Fibroblast of lung (primary cell): Measurements from ENCODE around the gene SIRT2. TPM values are rescaled to one million over a fixed set of nuclear protein-coding genes. Genes with fewer than 3 reads are reported as not detected.

Source experiments
- DNase-seq, 2 donors: peaks; one replicate each; pipeline versions ENCODE4 v3.0.0 to v3.0.0-alpha.2; 2010; ENCODE audit warnings: low read depth in 2 of 2
- H2AFZ ChIP-seq: 2 replicates; pipeline ENCODE4 v1.5.1; 2012; ENCODE audit warnings: low read length, control low read depth, inconsistent platforms
- H3K27ac ChIP-seq: 2 replicates; pipeline ENCODE4 v1.5.1; 2011; ENCODE audit warnings: low read length, control low read depth; ENCODE audit not compliant: insufficient read depth
- H3K27me3 ChIP-seq: 2 replicates; pipeline ENCODE4 v1.5.1; 2011; ENCODE audit warnings: mild to moderate bottlenecking, low read length; ENCODE audit not compliant: control insufficient read depth, insufficient read depth
- H3K36me3 ChIP-seq: 2 replicates; pipeline ENCODE4 v1.5.1; 2011; ENCODE audit warnings: low read length; ENCODE audit not compliant: control insufficient read depth, insufficient read depth
- H3K4me1 ChIP-seq: 2 replicates; pipeline ENCODE4 v1.5.1; 2011; ENCODE audit warnings: low read length; ENCODE audit not compliant: control insufficient read depth, insufficient read depth; ENCODE audit errors: extremely low read depth
- H3K4me2 ChIP-seq: 2 replicates; pipeline ENCODE4 v1.5.1; 2011; ENCODE audit warnings: low read length, control low read depth; ENCODE audit not compliant: insufficient read depth; ENCODE audit errors: extremely low read depth
- H3K4me3 ChIP-seq, 4 experiments: fragments of 200-600 bp in 1 of 4; sonication (generic) in 1 of 4; replicated peaks in 1 of 4; 2 replicates each; pipeline ENCODE4 v1.5.1; 2011 to 2016; ENCODE audit warnings: low read length in 4 of 4, low read depth in 3 of 4, mild to moderate bottlenecking in 3 of 4, control low read depth in 2 of 4, inconsistent platforms in 1 of 4, mixed read lengths in 1 of 4; ENCODE audit not compliant: insufficient read depth in 1 of 4; ENCODE audit errors: control extremely low read depth in 1 of 4
- H3K79me2 ChIP-seq: 2 replicates; pipeline ENCODE4 v1.5.1; 2012; ENCODE audit warnings: mild to moderate bottlenecking, low read length, inconsistent platforms; ENCODE audit not compliant: control insufficient read depth, insufficient read depth
- H3K9ac ChIP-seq: 2 replicates; pipeline ENCODE4 v1.5.1; 2011; ENCODE audit warnings: mild to moderate bottlenecking, low read length, control low read depth; ENCODE audit not compliant: insufficient read depth
- H3K9me3 ChIP-seq: 2 replicates; pipeline ENCODE4 v1.5.1; 2012; ENCODE audit warnings: low read depth, low read length; ENCODE audit not compliant: control insufficient read depth, insufficient read depth
- H4K20me1 ChIP-seq: 2 replicates; pipeline ENCODE4 v1.5.1; 2011; ENCODE audit warnings: low read length; ENCODE audit not compliant: control insufficient read depth, insufficient read depth; ENCODE audit errors: extremely low read depth
- EZH2 ChIP-seq: IDR thresholded peaks from 2 replicates; pipeline ENCODE4 v1.5.1; 2012; ENCODE audit warnings: low read length, control low read depth, mild to moderate bottlenecking; ENCODE audit errors: missing control alignments
- polyA plus RNA-seq, 2 donors: library from polyadenylated mRNA; depleted of rRNA in 1 of 2; stranded (reverse) in 1 of 2; unstranded in 1 of 2; fragments of >200 nt; gene quantifications; 2 replicates each; pipeline ENCODE4 v1.2.1, GENCODE V29; 2011 to 2012; ENCODE audit warnings: missing spikeins in 1 of 2
- total RNA-seq: library from RNA; depleted of rRNA; stranded (reverse); fragments of >200 nt; gene quantifications from 2 replicates; pipeline ENCODE4 v1.2.1, GENCODE V29; 2014
- TF ChIP-seq, protein P1 (sequence below), 2 donors: IDR thresholded peaks in 1 of 2; conservative IDR thresholded peaks in 1 of 2; 1 replicate in 1 of 2; 2 replicates in 1 of 2; pipeline ENCODE4 v1.5.1; 2011 to 2012; ENCODE audit warnings: low read length in 2 of 2, control low read depth in 1 of 2, inconsistent platforms in 1 of 2, low read depth in 1 of 2, mild to moderate bottlenecking in 1 of 2

Gene SIRT2
- total and polyA plus RNA-seq, 2 donors (not counting 1 experiment from before 2014, with no cell fraction given): 38.7 to 51.7 TPM

DNA sequence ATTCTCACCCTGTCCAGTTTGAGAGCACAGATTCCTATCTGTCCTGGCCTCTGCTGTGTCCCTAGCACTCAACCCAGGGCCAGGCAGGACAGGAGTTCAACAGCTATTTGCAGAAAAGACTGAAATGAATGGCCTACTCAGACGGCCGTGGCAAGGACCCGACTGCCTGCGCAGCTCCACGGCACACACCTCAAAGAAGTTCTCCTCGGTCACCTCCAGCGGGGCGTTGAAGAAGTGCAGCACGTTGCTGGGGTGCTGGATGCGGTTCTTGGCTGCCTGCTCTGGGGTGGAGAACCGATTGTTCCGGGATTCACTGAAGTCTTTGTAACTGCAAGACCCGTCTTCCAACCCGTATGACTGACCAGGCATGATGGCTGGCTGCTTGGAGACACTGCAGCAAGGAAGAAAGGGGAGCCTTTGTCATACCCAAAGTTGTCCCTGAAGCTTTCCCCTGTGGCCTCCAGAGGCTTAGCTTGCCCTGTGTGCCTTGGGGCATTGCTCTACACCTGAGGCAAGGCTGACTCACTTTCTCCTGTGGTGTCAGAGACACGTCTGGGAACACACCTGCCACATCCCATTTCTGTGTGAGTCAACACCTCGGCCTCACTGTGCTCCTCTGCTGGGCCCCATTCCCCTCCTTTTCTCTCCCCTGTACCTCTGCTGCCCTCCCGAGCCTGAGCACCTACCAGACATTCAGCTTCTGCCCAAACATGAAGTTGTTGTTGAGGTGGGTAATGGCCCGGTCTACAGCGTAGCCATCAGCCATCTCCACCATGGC is 61.0 kb downstream of the SIRT2 start:
- Histone ChIP-seq H3K4me2 (no peak overlapping the region), H3K79me2 (peaks cover 27% of the 10 kb centered on the region), H3K27ac (no peak overlapping the region), H3K4me1 (peaks cover 11% of the 10 kb centered on the region), H3K9ac (no peak overlapping the region), H3K36me3 (peaks cover 49% of the 10 kb centered on the region), H3K4me3 (no peak overlapping the region), H4K20me1 (no peaks in the 10 kb centered on the region), H3K27me3 (no peaks in the 10 kb centered on the region), H3K9me3 (no peaks in the 10 kb centered on the region), H2AFZ (no peak overlapping the region)
- TF ChIP-seq EZH2: no peak
- TF ChIP-seq, protein P1, sequence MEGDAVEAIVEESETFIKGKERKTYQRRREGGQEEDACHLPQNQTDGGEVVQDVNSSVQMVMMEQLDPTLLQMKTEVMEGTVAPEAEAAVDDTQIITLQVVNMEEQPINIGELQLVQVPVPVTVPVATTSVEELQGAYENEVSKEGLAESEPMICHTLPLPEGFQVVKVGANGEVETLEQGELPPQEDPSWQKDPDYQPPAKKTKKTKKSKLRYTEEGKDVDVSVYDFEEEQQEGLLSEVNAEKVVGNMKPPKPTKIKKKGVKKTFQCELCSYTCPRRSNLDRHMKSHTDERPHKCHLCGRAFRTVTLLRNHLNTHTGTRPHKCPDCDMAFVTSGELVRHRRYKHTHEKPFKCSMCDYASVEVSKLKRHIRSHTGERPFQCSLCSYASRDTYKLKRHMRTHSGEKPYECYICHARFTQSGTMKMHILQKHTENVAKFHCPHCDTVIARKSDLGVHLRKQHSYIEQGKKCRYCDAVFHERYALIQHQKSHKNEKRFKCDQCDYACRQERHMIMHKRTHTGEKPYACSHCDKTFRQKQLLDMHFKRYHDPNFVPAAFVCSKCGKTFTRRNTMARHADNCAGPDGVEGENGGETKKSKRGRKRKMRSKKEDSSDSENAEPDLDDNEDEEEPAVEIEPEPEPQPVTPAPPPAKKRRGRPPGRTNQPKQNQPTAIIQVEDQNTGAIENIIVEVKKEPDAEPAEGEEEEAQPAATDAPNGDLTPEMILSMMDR (conservative IDR thresholded peaks at IDR 0.05 in 1 of 2, IDR thresholded peaks at IDR 0.05 in 1 of 2; ENCODE audit: low read depth in 1 of 2, low read length in 2 of 2): no peak
- DNase-seq: no peak

DNA sequence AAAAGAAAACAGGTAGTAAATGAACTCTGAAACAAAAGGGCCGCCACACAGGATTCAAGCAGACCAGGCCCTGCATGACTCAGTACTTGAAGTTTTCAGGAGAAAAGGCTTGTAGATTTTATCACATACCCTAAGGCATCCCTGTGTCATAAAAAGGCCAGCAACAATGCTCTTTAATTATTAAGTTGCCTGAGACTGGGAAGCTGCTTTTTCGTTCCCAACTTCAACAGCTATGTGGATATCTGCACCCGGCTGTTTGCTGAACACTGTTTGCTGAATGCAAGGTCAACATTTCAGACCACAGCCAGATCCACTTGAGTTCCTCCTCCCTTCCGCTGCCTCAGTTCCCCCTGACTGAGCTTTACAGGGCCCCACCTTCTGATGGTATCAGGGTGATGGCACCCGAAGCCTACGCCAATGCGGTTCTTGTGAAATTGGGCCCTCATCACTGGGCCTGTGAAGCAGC is 61.7 kb downstream of the SIRT2 start:
- no peaks in the 10 kb centered on the region for H3K27me3 ChIP-seq
- H3K9me3 ChIP-seq: no peaks in the 10 kb centered on the region
- no peak overlapping the region for H2AFZ ChIP-seq
- no peak overlapping the region for H3K27ac ChIP-seq
- no peak overlapping the region for H3K4me3 ChIP-seq
- no peak overlapping the region for H3K4me2 ChIP-seq
- H3K9ac ChIP-seq: no peak overlapping the region
- peaks cover 11% of the 10 kb centered on the region for H3K4me1 ChIP-seq
- H3K36me3 ChIP-seq: peaks cover 42% of the 10 kb centered on the region
- TF ChIP-seq, protein P1 (conservative IDR thresholded peaks at IDR 0.05 in 1 of 2, IDR thresholded peaks at IDR 0.05 in 1 of 2; ENCODE audit: low read depth in 1 of 2, low read length in 2 of 2): no peak
- TF ChIP-seq EZH2: no peak
- peak in 1 of 2 donors; percentile 46 for DNase-seq
- peaks cover 20% of the 10 kb centered on the region for H3K79me2 ChIP-seq
- H4K20me1 ChIP-seq: no peaks in the 10 kb centered on the region

DNA sequence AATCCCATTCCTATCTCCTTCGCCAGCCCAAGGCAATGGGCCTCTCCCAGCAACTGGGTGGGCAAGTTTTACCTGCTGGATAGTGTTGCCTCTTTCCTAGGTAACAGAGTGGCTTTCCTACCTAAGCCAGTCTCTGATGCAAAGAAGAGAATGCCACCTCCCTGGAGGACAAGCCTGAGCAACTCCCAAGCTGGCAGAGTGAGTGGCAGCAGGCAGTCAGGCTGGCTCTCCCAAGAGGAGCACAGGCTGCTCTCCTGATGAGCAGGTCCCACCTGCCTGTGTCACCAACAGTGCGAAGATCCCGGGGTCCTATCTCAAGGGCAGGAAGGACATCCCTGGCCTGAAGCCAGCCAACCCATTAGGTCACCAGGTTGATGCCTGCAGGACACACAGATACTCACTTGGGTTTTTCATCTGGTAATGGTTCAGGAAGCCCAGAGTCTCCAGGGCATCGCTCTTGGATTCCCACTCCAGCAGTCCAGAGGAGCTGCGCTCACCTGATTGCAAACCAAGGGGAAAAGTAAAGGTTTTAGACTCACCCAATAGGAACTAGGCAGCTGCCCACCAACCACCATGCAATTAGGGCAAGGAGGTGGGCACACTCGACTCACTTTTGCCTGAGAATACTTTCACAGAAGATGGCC is 62.3 kb downstream of the SIRT2 start:
- H3K4me3 ChIP-seq: no peak overlapping the region
- H3K9ac ChIP-seq: no peak overlapping the region
- no peaks in the 10 kb centered on the region for H4K20me1 ChIP-seq
- H3K36me3 ChIP-seq: peaks cover 40% of the 10 kb centered on the region
- H3K4me1 ChIP-seq: peaks cover 14% of the 10 kb centered on the region
- H3K9me3 ChIP-seq: no peaks in the 10 kb centered on the region
- TF ChIP-seq EZH2: no peak
- TF ChIP-seq, protein P1 (conservative IDR thresholded peaks at IDR 0.05 in 1 of 2, IDR thresholded peaks at IDR 0.05 in 1 of 2; ENCODE audit: low read depth in 1 of 2, low read length in 2 of 2): no peak
- H3K4me2 ChIP-seq: no peak overlapping the region
- H3K27me3 ChIP-seq: no peaks in the 10 kb centered on the region
- no peak overlapping the region for H2AFZ ChIP-seq
- peak overlapping the region; percentile 7 for H3K27ac ChIP-seq
- peaks cover 16% of the 10 kb centered on the region for H3K79me2 ChIP-seq
- no peak for DNase-seq
